CD4-positive, alpha-beta memory T cell (primary cell): ENCODE measurements around the gene BPIFB4. TPM values are rescaled to one million over a fixed set of nuclear protein-coding genes. Genes with fewer than 3 reads are reported as not detected.
"Not testable (repeated sequence)": the region's sequence is repeated elsewhere in the genome, so short reads cannot be mapped to it uniquely, and the experiment has no call there.

Experiments
- CTCF ChIA-PET: fragments of 350-600 bp; sonication (Branson Sonifier 250); formaldehyde crosslinking; loops from one replicate; lab custom pipeline; 2021; ENCODE audit warnings: inconsistent platforms; ENCODE audit not compliant: partially characterized antibody; lab: Charles Lee
- POLR2A ChIA-PET: fragments of 350-600 bp; sonication (Branson Sonifier 250); formaldehyde crosslinking; loops from one replicate; lab custom pipeline; 2021; ENCODE audit not compliant: partially characterized antibody; lab: Charles Lee
- DNase-seq, 5 donors: peaks; one replicate each; pipeline versions ENCODE4 v3.0.0 to v3.0.0-alpha.2; 2020 to 2022; ENCODE audit warnings: mixed read lengths in 1 of 5
- H3K27ac ChIP-seq: one replicate; pipeline ENCODE4 v1.7.0; 2013; ENCODE audit warnings: low read depth, low read length
- H3K27me3 ChIP-seq: 2 replicates; pipeline ENCODE4 v1.7.0; 2013; ENCODE audit warnings: mild to moderate bottlenecking, low read length, moderate library complexity; ENCODE audit not compliant: insufficient read depth
- H3K36me3 ChIP-seq: 2 replicates; pipeline ENCODE4 v1.7.0; 2013; ENCODE audit warnings: mild to moderate bottlenecking, low read length, moderate library complexity; ENCODE audit not compliant: insufficient read depth
- H3K4me1 ChIP-seq: 2 replicates; pipeline ENCODE4 v1.7.0; 2013; ENCODE audit warnings: mild to moderate bottlenecking, low read length, moderate library complexity; ENCODE audit not compliant: insufficient read depth
- H3K4me3 ChIP-seq, 2 donors: one replicate each; pipeline ENCODE4 v1.7.0; 2013; ENCODE audit warnings: low read length in 2 of 2, mild to moderate bottlenecking in 1 of 2
- H3K9me3 ChIP-seq, 2 donors: one replicate each; pipeline ENCODE4 v1.7.0; 2013; ENCODE audit warnings: low read length in 2 of 2, control low read depth in 1 of 2; ENCODE audit not compliant: control insufficient read depth in 1 of 2
- H3K27ac Mint-ChIP-seq, 7 donors: one replicate each; pipeline ENCODE4 v1.8.0; 2020 to 2021; ENCODE audit warnings: mixed read lengths in 7 of 7, mild to moderate bottlenecking in 6 of 7, inconsistent platforms in 3 of 7, moderate library complexity in 3 of 7
- H3K27me3 Mint-ChIP-seq, 2 donors: one replicate each; pipeline ENCODE4 v1.8.0; 2020 to 2021; ENCODE audit warnings: mixed read lengths in 2 of 2
- H3K36me3 Mint-ChIP-seq, 2 donors: one replicate each; pipeline ENCODE4 v1.8.0; 2020 to 2021; ENCODE audit warnings: mixed read lengths in 2 of 2, inconsistent platforms in 1 of 2, mild to moderate bottlenecking in 1 of 2
- H3K4me1 Mint-ChIP-seq, 4 donors: one replicate each; pipeline ENCODE4 v1.8.0; 2020 to 2021; ENCODE audit warnings: mixed read lengths in 4 of 4, mild to moderate bottlenecking in 1 of 4
- H3K4me3 Mint-ChIP-seq, 8 donors: one replicate each; pipeline ENCODE4 v1.8.0; 2020 to 2021; ENCODE audit warnings: mixed read lengths in 8 of 8, mild to moderate bottlenecking in 7 of 8, moderate library complexity in 6 of 8, inconsistent platforms in 3 of 8
- H3K9me3 Mint-ChIP-seq, 8 donors: one replicate each; pipeline ENCODE4 v1.8.0; 2020 to 2021; ENCODE audit warnings: mixed read lengths in 8 of 8, mild to moderate bottlenecking in 5 of 8, inconsistent platforms in 3 of 8, moderate library complexity in 1 of 8
- intact Hi-C: fragments of 100-400 bp; cut with micrococcal nuclease; formaldehyde crosslinking; loops from one replicate; pipeline ENCODE4 v1.15.1; 2023
- polyA plus RNA-seq, 2 donors: library from polyadenylated mRNA; unstranded; fragments of 300-500 nt; fragmentation: Illumina TruSeq; gene quantifications; one replicate each; pipeline ENCODE4 v1.2.3, GENCODE V29; 2021
- total RNA-seq, 2 experiments: library from RNA; stranded (reverse); gene quantifications; one replicate each; pipeline ENCODE4 v1.2.3, GENCODE V29; 2021

The BPIFB4 gene
- total and polyA plus RNA-seq, 4 experiments from 2014 or later = not detected

DNA sequence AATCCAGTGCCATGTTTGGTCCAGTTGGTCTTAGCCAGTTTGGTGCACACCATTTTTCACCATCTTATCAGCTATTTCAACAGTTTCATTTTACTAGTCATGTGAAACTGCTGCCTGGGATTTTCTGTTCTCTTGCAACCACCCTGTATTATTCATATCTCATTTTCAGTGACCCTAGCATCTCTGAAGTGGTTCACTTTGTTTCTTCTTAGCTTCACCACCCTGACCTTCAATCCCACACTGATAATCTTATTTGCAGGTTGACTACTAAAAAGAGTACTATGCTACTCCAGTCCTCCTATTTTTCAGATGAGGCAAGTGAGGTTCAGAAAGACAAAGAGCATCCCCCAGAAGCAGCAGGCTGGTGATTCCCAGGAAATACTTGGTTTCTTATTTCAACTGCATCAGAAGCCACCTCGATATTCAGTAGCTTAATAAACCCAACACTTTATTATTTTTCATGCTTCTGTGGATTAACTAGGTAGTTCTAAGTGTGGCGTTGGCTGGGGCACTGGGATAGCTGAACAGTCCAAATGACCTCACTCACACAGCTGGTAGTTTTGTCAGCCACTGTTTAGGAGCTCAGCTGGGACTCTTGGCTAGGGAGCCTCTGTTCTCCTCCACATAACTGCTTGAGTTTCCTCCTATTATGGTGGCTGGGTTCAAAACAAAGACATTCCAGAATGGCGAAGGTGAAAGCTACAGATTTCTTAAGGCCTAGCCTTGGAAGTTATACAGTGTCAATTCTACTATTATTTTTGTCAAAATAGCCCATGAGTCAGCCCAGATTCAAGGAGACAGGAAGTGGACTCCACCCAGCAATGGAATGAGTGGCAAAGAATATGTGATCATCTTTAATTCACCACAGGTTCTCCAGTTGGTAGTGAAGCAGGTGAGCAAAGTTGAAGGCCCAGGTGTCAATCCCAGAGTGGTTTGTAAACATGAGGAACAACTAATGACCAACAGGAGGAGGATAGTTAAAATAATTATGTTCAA lies 40.6 kb downstream of the BPIFB4 start:
- Histone ChIP-seq H3K27me3 (no peaks in the 10 kb centered on the region), H3K9me3 (no peaks in the 10 kb centered on the region), H3K4me3 (no peak overlapping the region), H3K27ac (no peak overlapping the region), H3K36me3 (no peaks in the 10 kb centered on the region), H3K4me1 (no peaks in the 10 kb centered on the region)
- peaks cover 0 to 8% (median 5%) of the 10 kb centered on the region in 4 donors for H3K4me1 Mint-ChIP-seq
- H3K27ac Mint-ChIP-seq = no peak overlapping the region
- H3K4me3 Mint-ChIP-seq = peak overlapping the region in 1 of 8 donors; percentile 43
- CTCF ChIA-PET = interaction anchor here (0.9 kb wide), 1 partner anchor 232 kb away, joined by 3 read pairs; no protein-coding TSS in a partner anchor
- H3K36me3 Mint-ChIP-seq = peaks cover 0 to 6% of the 10 kb centered on the region in 2 donors
- DNase-seq = no peak
- H3K9me3 Mint-ChIP-seq = peaks cover 0 to 17% (median 4%) of the 10 kb centered on the region in 8 donors
- intact Hi-C loops = no loop called here
- POLR2A ChIA-PET = no interaction called here
- peaks cover 10 to 14% of the 10 kb centered on the region in 2 donors for H3K27me3 Mint-ChIP-seq

DNA sequence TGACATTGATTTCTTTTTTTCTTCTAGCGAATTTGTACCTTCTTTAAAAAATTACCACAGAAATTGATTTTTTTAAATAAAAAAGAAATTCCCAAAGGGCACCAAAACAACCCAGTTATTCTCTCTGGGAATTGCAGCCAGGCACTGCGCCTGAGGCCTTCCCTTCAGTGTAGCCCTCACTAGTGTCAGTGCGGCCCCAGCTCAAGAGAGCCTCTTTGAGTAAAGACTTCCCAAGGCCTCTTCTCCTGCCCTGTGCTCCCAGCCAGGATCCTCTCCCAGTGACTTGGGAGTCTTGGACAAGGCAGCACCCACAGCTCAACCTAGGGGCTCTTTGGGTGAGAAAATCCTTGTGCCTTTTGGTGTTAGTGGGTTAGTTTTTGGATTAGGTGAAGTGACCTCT lies 41.5 kb downstream of the BPIFB4 start:
- Histone ChIP-seq H3K4me3 (no peak overlapping the region), H3K4me1 (no peaks in the 10 kb centered on the region), H3K27me3 (no peaks in the 10 kb centered on the region), H3K9me3 (no peaks in the 10 kb centered on the region), H3K36me3 (no peaks in the 10 kb centered on the region), H3K27ac (no peak overlapping the region)
- Mint-ChIP-seq H3K4me1 (peaks cover 0 to 8% (median 5%) of the 10 kb centered on the region in 4 donors), H3K27ac (no peak overlapping the region), H3K4me3 (no peak overlapping the region), H3K9me3 (peaks cover 0 to 17% (median 3%) of the 10 kb centered on the region in 8 donors), H3K36me3 (peaks cover 0 to 6% of the 10 kb centered on the region in 2 donors), H3K27me3 (peaks cover 12 to 14% of the 10 kb centered on the region in 2 donors)
- DNase-seq = no peak
- intact Hi-C loops = no loop called here
- ChIA-PET POLR2A (no interaction called here), CTCF (no interaction called here)

DNA sequence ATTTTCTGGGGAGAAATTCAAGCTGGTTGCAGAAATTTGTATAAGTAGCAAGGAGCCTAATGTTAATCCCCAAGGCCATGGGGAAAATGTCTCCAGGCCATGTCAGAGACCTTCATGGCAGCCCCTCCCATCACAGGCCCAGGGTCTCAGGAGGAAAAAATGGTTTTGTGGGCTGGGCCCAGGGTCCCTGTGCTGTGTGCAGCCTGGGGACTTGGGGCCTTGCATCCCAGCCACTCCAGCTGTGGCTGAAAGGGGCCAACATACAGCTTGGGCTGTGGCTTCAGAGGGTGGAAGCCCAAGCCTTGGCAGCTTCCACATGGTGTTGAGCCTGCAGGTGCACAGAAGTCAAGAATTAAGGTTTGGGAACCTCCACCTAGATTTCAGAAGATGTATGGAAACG lies 42.9 kb downstream of the BPIFB4 start:
- H3K27ac ChIP-seq, H3K4me3 ChIP-seq, H3K4me1 Mint-ChIP-seq, DNase-seq, POLR2A ChIA-PET, H3K36me3 Mint-ChIP-seq, intact Hi-C loops, H3K9me3 ChIP-seq, H3K27me3 ChIP-seq, H3K27ac Mint-ChIP-seq, H3K4me1 ChIP-seq, H3K4me3 Mint-ChIP-seq, CTCF ChIA-PET, H3K36me3 ChIP-seq: not testable (repeated sequence)
- peaks cover 14% of the 10 kb centered on the region in 2 donors for H3K27me3 Mint-ChIP-seq
- H3K9me3 Mint-ChIP-seq = peaks cover 0 to 17% (median 3%) of the 10 kb centered on the region in 8 donors

DNA sequence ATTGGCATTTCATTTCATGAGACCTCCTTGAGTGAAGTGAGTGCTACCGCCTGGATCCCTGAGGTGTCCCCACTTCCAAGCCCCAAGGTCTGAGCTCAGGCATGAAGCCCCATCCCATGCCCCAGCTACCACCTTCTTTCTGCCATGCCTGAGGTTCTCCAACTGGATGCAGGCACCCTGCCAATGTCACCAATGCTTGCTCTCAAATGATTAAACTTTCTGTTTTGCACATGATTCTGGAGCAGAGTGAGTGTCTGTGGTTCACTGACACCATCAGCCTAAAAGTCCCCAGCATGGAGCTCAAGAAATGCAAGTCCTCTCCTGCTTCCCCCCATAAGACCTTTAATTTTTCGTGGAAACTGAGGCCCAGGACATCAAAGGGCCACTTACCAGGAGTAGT lies 44.8 kb downstream of the BPIFB4 start:
- POLR2A ChIA-PET = no interaction called here
- intact Hi-C loops = no loop called here
- Histone ChIP-seq H3K36me3 (no peaks in the 10 kb centered on the region), H3K4me3 (no peak overlapping the region), H3K27ac (no peak overlapping the region), H3K9me3 (no peaks in the 10 kb centered on the region), H3K27me3 (no peaks in the 10 kb centered on the region), H3K4me1 (no peaks in the 10 kb centered on the region)
- DNase-seq = no peak
- CTCF ChIA-PET = no interaction called here
- Mint-ChIP-seq H3K36me3 (peaks cover 0 to 6% of the 10 kb centered on the region in 2 donors), H3K27me3 (peaks cover 12 to 19% of the 10 kb centered on the region in 2 donors), H3K27ac (peak overlapping the region in 1 of 7 donors; percentile 46), H3K4me3 (no peak overlapping the region), H3K9me3 (peaks cover 0 to 17% (median 3%) of the 10 kb centered on the region in 8 donors), H3K4me1 (peaks cover 0 to 8% (median 5%) of the 10 kb centered on the region in 4 donors)

DNA sequence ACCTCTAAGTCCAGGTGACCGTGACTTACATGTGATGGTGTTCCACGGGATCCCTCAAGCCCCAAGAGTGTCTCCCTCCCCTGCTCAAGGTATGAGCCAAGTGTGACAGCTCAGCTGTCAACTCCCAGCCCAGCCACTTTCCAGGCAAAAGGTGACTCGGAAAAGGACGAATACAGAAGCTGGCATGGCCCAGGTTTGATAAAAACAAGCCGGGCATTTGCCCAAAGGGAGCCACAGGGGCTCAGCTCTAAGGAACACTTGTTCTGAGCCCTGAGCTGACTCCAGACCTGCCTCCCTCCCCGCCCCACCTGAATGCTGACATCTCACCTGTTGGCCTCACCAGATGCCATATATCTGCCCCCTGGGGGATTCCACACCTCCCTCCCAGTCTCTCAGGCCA lies 45.6 kb downstream of the BPIFB4 start:
- H3K27me3 Mint-ChIP-seq = peaks cover 16 to 24% of the 10 kb centered on the region in 2 donors
- no peak overlapping the region for H3K4me3 Mint-ChIP-seq
- Histone ChIP-seq H3K4me3 (no peak overlapping the region), H3K27ac (no peak overlapping the region), H3K9me3 (no peaks in the 10 kb centered on the region), H3K27me3 (no peaks in the 10 kb centered on the region), H3K4me1 (no peaks in the 10 kb centered on the region), H3K36me3 (no peaks in the 10 kb centered on the region)
- intact Hi-C loops = no loop called here
- H3K9me3 Mint-ChIP-seq = peaks cover 0 to 13% (median 3%) of the 10 kb centered on the region in 8 donors
- H3K4me1 Mint-ChIP-seq = peaks cover 0 to 6% (median 5%) of the 10 kb centered on the region in 4 donors
- ChIA-PET POLR2A (no interaction called here), CTCF (no interaction called here)
- H3K36me3 Mint-ChIP-seq = peaks cover 0 to 6% of the 10 kb centered on the region in 2 donors
- H3K27ac Mint-ChIP-seq = no peak overlapping the region
- DNase-seq = no peak

DNA sequence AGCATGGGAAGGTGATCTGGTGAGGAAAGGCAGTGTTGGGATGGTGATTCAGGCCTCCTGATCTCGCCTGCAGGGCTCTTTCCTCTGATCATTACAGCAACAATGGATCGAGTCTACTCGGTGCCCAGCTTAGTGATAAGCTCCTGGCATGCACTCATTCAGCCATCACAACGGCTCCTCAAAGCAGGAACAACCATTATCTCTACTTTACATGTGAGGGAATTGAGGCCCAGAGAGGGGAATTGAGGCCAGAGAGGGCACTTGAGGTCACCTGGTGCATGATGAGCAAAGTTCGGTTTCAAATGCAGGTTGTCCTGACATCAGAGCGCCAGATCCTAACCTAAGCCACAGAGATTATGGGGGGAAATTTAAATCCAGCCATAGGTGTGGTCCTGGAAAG lies 46.5 kb downstream of the BPIFB4 start:
- no peaks in the 10 kb centered on the region for H3K9me3 ChIP-seq
- H3K36me3 Mint-ChIP-seq = peaks cover 0 to 6% of the 10 kb centered on the region in 2 donors
- peaks cover 0 to 7% (median 0%) of the 10 kb centered on the region in 8 donors for H3K9me3 Mint-ChIP-seq
- H3K27ac Mint-ChIP-seq = no peak overlapping the region
- no peak overlapping the region for H3K4me3 ChIP-seq
- H3K4me3 Mint-ChIP-seq = no peak overlapping the region
- no peak overlapping the region for H3K27ac ChIP-seq
- intact Hi-C loops = no loop called here
- ChIA-PET POLR2A (no interaction called here), CTCF (no interaction called here)
- no peak for DNase-seq
- no peaks in the 10 kb centered on the region for H3K4me1 Mint-ChIP-seq
- H3K27me3 Mint-ChIP-seq = peaks cover 16 to 28% of the 10 kb centered on the region in 2 donors
- no peaks in the 10 kb centered on the region for H3K36me3 ChIP-seq
- H3K4me1 ChIP-seq = no peaks in the 10 kb centered on the region
- H3K27me3 ChIP-seq = no peaks in the 10 kb centered on the region

DNA sequence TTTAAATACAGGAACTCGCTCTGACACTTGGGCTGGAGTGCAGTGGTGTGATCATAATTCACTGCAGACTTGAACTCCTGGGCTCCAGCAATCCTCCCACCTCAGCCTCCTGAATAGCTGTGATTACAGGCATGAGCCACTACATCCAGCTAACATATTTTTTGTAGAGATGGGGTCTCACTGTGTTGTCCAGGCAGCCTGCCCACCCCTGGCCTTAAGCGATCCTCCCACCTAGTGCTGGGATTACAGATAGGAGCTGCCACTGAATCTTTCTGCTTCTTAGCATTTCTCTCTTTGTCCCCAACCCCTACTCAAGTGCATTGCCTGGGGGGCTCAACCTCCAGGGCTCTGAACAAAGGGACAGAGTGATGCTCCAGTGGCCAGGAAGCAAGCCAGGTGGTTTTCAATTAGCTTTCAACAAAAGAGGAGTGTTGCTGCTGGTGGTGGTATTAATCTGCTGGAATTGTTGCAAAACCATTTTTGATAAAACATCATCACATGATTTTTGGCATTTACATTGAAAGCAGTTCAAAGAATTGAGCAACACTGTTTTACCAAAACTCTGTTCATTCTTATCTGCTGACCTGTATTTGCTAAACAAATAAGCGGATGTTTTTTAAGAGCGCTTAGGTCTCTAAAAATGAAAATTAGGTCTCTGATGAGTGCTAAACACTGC lies 48.1 kb downstream of the BPIFB4 start:
- Histone ChIP-seq H3K4me3 (no peak overlapping the region), H3K9me3 (no peaks in the 10 kb centered on the region), H3K27ac (no peak overlapping the region), H3K4me1 (no peaks in the 10 kb centered on the region), H3K36me3 (no peaks in the 10 kb centered on the region), H3K27me3 (no peaks in the 10 kb centered on the region)
- DNase-seq = no peak
- ChIA-PET CTCF (no interaction called here), POLR2A (no interaction called here)
- Mint-ChIP-seq H3K36me3 (peaks cover 0 to 6% of the 10 kb centered on the region in 2 donors), H3K27me3 (peaks cover 12 to 31% of the 10 kb centered on the region in 2 donors), H3K4me1 (no peaks in the 10 kb centered on the region), H3K9me3 (peaks cover 0 to 4% (median 0%) of the 10 kb centered on the region in 8 donors), H3K27ac (no peak overlapping the region), H3K4me3 (no peak overlapping the region)
- intact Hi-C loops = no loop called here
